ENCODE data around the gene METTL1.

The METTL1 gene

DNA sequence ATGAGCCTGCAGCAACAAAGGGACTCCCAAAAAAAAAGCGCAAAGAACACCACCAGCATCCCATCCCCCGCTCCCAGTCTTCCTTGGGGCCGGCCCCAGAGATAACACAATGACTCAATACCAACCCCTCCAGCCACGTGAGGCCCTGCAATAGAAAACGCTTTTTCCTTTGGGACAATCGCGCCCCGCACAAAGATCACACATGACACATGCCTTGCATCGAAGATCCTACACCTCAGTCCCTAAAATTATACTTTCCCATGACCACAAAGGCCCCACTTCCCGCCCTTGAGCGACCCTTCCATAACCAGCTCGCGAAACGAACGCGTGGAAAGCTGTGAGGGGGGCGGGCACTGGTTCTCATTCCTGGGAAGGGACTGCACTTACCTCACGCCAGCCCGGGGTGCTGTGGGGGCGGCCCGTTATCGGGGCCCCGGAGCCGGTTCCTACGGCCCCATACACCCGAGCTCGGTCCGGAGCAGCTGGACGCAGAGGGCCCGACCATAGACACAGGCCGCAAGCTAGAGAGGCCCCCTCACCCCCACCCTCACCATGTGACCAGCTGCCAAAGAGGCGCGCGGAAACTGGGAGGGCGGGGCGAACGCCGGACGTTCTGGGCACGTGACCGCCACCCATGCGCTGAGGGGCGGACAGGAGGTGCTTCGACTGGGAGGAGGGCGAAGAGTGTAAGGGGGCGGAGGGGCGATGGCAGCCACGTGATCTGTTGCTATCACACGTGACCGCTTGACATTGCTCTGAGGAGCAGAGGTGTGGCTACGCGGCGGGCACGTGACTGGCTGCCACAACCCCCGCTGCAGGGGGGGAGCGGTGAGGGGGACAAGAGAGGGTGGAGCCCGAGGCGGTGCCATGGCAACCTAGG is 19.9 kb downstream of the METTL1 start, which contains the start of gene CDK4:
Gene CDK4 (minus strand): TSS at position 523 of the 880 bp plus-strand sequence. CDS start 593 bp downstream, outside the sequence.
- TF ChIP-seq, protein P1, sequence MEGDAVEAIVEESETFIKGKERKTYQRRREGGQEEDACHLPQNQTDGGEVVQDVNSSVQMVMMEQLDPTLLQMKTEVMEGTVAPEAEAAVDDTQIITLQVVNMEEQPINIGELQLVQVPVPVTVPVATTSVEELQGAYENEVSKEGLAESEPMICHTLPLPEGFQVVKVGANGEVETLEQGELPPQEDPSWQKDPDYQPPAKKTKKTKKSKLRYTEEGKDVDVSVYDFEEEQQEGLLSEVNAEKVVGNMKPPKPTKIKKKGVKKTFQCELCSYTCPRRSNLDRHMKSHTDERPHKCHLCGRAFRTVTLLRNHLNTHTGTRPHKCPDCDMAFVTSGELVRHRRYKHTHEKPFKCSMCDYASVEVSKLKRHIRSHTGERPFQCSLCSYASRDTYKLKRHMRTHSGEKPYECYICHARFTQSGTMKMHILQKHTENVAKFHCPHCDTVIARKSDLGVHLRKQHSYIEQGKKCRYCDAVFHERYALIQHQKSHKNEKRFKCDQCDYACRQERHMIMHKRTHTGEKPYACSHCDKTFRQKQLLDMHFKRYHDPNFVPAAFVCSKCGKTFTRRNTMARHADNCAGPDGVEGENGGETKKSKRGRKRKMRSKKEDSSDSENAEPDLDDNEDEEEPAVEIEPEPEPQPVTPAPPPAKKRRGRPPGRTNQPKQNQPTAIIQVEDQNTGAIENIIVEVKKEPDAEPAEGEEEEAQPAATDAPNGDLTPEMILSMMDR (IDR thresholded peaks at IDR 0.05) = no peak

DNA sequence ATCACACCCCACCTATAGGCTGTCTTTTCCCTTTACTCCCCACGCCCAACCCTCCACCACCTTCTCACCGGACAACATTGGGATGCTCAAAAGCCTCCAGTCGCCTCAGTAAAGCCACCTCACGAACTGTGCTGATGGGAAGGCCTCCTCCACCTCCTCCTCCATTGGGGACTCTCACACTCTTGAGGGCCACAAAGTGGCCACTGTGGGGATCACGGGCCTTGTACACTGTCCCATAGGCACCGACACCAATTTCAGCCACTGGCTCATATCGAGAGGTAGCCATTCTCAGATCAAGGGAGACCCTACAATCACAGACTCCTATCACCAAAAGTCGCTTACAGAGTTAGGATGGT is 20.5 kb downstream of the METTL1 start:
- TF ChIP-seq, protein P1 (IDR thresholded peaks at IDR 0.05) = no peak

DNA sequence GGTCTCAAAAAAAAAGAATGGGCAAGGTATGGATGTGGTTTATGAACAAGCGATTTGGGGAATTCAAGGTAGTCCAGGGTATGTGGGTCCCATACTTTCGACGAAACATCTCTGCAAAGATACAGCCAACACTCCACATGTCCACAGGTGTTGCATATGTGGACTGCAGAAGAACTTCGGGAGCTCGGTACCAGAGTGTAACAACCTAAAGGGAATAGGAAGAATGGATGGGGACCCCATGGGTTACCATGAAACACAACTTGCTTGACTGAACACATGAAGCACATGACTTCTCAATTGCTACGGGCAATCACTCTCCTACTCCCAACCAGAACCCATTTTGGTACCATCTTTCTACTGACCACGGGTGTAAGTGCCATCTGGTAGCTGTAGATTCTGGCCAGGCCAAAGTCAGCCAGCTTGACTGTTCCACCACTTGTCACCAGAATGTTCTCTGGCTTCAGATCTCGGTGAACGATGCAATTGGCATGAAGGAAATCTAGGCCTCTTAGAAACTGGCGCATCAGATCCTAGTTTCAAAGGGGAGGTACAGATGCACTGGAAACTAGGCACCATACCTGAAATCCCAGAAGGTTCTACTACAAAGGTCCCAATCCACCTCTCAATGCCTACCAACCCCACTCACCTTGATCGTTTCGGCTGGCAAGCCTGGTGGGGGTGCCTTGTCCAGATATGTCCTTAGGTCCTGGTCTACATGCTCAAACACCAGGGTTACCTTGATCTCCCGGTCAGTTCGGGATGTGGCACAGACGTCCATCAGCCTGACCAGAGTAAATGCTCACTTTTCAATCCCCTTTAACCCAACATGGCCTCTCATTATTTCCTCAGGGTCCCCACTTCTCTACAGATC is 21.1 kb downstream of the METTL1 start:
- TF ChIP-seq, protein P1 (IDR thresholded peaks at IDR 0.05) = no peak

DNA sequence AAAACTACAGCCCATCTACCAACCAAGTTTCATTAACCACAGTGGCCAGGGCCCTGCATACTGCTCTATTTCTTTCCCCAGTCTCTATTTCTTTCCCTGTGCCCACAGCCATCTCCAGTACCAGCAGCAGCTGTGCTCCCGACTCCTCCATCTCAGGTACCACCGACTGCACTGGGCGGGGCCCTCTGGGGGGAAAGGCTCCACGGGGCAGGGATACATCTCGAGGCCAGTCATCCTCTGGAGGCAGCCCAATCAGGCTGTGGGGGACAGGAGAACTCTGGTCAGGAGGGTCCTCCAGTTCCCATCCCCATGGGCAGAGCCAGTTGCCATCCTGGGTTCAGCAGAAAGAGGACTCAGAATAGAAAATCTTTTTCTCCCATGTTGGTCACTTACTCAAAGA is 22.8 kb downstream of the METTL1 start:
- TF ChIP-seq, protein P1 (IDR thresholded peaks at IDR 0.05) = no peak

DNA sequence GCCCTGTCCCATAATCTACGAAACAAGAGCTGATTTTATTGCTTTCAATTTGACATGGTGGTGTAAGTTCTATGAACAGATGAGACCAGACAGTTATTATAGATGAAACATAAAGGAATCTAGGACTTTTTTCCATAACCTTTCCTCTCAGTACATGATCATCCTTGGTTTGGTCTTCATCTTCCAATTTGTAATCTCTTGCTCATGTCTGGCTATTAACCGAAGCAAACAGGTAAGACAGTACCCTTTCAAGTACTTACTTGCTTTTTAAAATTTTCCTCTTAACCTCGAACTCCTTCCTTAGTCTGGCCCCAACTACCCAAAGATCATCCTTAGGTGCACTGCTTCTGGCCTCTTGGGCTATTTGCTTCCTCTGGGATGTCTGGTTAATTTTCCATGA is 25.9 kb downstream of the METTL1 start:
- TF ChIP-seq, protein P1 (IDR thresholded peaks at IDR 0.05) = no peak

DNA sequence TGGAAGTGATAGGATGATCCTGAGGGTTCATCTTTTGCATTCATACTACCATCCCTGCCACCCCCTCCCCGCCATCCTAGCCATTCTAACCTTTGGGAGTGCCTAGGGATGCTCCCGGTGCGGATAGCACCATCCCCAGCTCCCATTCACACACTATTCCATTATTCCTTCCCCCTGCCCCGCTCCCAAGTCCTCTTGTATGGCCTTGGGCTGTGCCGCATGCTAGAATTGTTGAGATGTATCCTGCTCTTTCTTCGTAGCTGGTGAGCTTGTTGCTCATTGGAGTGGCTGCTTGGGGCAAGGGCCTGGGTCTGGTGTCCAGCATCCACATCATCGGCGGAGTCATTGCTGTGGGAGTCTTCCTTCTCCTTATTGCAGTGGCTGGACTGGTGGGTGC is 26.4 kb downstream of the METTL1 start:
- TF ChIP-seq, protein P1 (IDR thresholded peaks at IDR 0.05) = no peak

DNA sequence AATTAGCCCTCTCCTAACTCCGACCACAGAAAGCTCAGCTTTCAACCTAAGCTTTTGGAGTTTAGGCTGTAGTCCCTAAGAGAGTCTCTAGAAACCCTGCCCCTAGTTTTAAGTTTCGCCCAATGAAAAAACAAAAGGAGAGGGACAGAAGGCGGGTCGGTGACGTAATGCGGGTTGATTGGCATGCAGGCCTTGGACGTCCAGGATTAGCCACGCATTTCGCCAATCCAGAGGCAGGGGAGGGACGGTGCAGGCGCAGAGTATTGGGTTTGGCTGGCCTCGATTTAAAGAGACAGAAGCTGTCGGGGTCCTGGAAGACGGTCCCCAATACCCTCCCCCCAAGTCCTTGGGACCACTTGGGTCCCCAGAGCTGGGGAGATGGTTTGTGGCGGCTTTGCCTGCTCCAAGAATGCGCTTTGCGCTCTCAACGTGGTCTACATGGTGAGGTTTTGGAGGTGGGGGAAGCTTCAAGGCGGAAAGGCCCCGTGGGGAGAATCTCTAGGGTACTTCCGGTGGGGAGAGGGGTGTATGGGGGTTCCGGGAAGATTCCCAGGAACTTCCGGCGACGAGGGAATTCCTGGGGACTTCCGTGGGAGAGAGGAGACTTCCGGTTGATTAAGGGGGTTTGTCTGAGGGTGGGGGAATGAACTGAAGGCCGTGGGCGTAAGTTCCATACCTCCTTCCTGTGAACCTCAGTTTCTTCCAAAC is 27.0 kb downstream of the METTL1 start, which contains the start of gene TSPAN31:
Gene TSPAN31 (plus strand): TSS at position 263 of the 708 bp plus-strand sequence. CDS start 116 bp downstream, at position 379.
- TF ChIP-seq, protein P1 (IDR thresholded peaks at IDR 0.05) = no peak
